ENCODE data around the gene OPCML.

DNA sequence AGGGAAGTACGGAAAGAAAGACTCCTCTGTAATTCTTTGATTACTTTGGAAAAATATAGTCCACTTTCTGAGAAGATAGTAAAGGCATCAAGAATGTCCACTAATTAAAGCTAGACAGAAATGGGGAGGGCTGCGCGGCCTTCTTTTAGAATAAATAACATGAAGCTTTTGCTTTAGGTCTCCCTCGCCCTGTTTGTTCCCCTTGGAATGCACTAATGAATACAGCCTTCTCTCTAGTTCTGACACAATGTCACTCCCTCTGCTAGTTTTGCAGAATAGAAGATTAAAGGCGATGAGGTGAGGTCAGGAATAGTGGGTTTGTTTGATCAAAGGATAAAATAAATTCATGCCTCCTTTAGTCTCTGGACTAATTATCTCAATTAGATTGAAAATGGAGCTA, 543.9 kb downstream of the OPCML start:
- TF ChIP-seq, protein P1, sequence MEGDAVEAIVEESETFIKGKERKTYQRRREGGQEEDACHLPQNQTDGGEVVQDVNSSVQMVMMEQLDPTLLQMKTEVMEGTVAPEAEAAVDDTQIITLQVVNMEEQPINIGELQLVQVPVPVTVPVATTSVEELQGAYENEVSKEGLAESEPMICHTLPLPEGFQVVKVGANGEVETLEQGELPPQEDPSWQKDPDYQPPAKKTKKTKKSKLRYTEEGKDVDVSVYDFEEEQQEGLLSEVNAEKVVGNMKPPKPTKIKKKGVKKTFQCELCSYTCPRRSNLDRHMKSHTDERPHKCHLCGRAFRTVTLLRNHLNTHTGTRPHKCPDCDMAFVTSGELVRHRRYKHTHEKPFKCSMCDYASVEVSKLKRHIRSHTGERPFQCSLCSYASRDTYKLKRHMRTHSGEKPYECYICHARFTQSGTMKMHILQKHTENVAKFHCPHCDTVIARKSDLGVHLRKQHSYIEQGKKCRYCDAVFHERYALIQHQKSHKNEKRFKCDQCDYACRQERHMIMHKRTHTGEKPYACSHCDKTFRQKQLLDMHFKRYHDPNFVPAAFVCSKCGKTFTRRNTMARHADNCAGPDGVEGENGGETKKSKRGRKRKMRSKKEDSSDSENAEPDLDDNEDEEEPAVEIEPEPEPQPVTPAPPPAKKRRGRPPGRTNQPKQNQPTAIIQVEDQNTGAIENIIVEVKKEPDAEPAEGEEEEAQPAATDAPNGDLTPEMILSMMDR (conservative IDR thresholded peaks at IDR 0.05; ENCODE audit: low read depth, low read length): no peak
- no peak for TF ChIP-seq EZH2 (IDR thresholded peaks at IDR 0.05; ENCODE audit: borderline replicate concordance, low read depth, low read length, poor library complexity, severe bottlenecking)

All from A673 (cell line).